GM12878 (cell line): ENCODE measurements around the gene INHBB. TPM values are rescaled to one million over a fixed set of nuclear protein-coding genes. Genes with fewer than 3 reads are reported as not detected.

Experiments used
- ATAC-seq: fragments of 200-7000 bp; cut with Tn5 transposase; 3 replicates; pipeline ENCODE4 v1.9.1; 2020; ENCODE audit warnings: mild to moderate bottlenecking, moderate library complexity
- BruUV-seq: library from RNA; stranded (reverse); fragments of 400-500 nt; replicated peaks from 2 replicates; lab custom pipeline; 2021; lab: Mats Ljungman, UMichigan
- CTCF ChIA-PET: fragments of 300-600 bp; sonication (Branson Sonifier 250); formaldehyde crosslinking; extraction: SDS; loops from one replicate; lab custom pipeline; 2021; ENCODE audit warnings: inconsistent platforms; lab: Yijun Ruan, JAX
- POLR2A ChIA-PET: fragments of 350-600 bp; formaldehyde crosslinking; extraction: SDS; loops from one replicate; lab custom pipeline; 2021; ENCODE audit warnings: inconsistent platforms; lab: Charles Lee
- RAD21 ChIA-PET: fragments of 300-600 bp; sonication (Branson Sonifier 250); formaldehyde crosslinking; loops from one replicate; lab custom pipeline; 2023; ENCODE audit warnings: antibody characterized with exemption; ENCODE audit not compliant: unreplicated experiment; lab: Charles Lee
- SMC1A ChIA-PET: fragments of 300-600 bp; sonication (Branson Sonifier 250); formaldehyde crosslinking; loops from one replicate; lab custom pipeline; 2023; ENCODE audit not compliant: unreplicated experiment, uncharacterized antibody; lab: Charles Lee
- DNase-seq: peaks from one replicate; pipeline ENCODE4 v3.0.0-alpha.2; 2011; ENCODE audit warnings: low read depth, low spot score
- FAIRE-seq: peaks from 3 replicates; lab custom pipeline; 2011; peaks lifted over from hg19 to GRCh38; lab: Jason Lieb, UNC
- H2AFZ ChIP-seq: 2 replicates; pipeline ENCODE4 v1.6.0; 2011; ENCODE audit warnings: low read depth, low read length, control low read depth; ENCODE audit not compliant: control insufficient read depth
- H3K27ac ChIP-seq: 2 replicates; pipeline ENCODE4 v1.5.1; 2011; ENCODE audit warnings: control low read depth; ENCODE audit not compliant: control insufficient read depth, insufficient read depth
- H3K27me3 ChIP-seq, 2 experiments: replicated peaks in 1 of 2; 2 replicates each; pipeline versions ENCODE4 v1.6.0 to v1.6.1; 2011; ENCODE audit warnings: low read length in 1 of 2; ENCODE audit not compliant: control insufficient read depth in 2 of 2, insufficient read depth in 2 of 2
- H3K36me3 ChIP-seq, 2 experiments: 2 replicates each; pipeline ENCODE4 v1.5.1; 2011; ENCODE audit warnings: low read length in 1 of 2; ENCODE audit not compliant: control insufficient read depth in 2 of 2, insufficient read depth in 2 of 2
- H3K4me1 ChIP-seq: 2 replicates; pipeline ENCODE4 v1.6.1; 2011; ENCODE audit warnings: mild to moderate bottlenecking, low read length, moderate library complexity, mixed read lengths; ENCODE audit not compliant: control insufficient read depth, insufficient read depth
- H3K4me2 ChIP-seq: 2 replicates; pipeline ENCODE4 v1.6.0; 2011; ENCODE audit warnings: control low read depth; ENCODE audit not compliant: control insufficient read depth, insufficient read depth
- H3K4me3 ChIP-seq: fragments of 200-600 bp; sonication (generic); 2 replicates; pipeline ENCODE4 v1.5.1; 2016
- H3K79me2 ChIP-seq: 2 replicates; pipeline ENCODE4 v1.6.0; 2011; ENCODE audit warnings: low read length; ENCODE audit not compliant: control insufficient read depth, insufficient read depth
- H3K9ac ChIP-seq: 2 replicates; pipeline ENCODE4 v1.8.0; 2011; ENCODE audit warnings: low read length, control low read depth, mixed read lengths; ENCODE audit not compliant: control insufficient read depth, insufficient read depth
- H3K9me3 ChIP-seq: replicated peaks from 3 replicates; pipeline ENCODE4 v1.5.1; 2011; ENCODE audit warnings: mild to moderate bottlenecking, low read length; ENCODE audit not compliant: control insufficient read depth, insufficient read depth
- H4K20me1 ChIP-seq: 2 replicates; pipeline ENCODE4 v1.6.0; 2011; ENCODE audit not compliant: control insufficient read depth, insufficient read depth
- ASH2L ChIP-seq: fragments of 300-600, 200-600 bp; sonication (generic); IDR thresholded peaks from 2 replicates; pipeline ENCODE4 v1.6.1; 2017; ENCODE audit warnings: low read depth, mild to moderate bottlenecking, borderline replicate concordance
- ATF7 ChIP-seq: fragments of 450-650 bp; IDR thresholded peaks from 2 replicates; pipeline ENCODE4 v1.6.1; 2016; ENCODE audit warnings: low read depth, mild to moderate bottlenecking
- BACH1 ChIP-seq: fragments of 450-650 bp; IDR thresholded peaks from 2 replicates; pipeline ENCODE4 v1.6.1; 2017; ENCODE audit warnings: mild to moderate bottlenecking, borderline replicate concordance
- CHD2 ChIP-seq: IDR thresholded peaks from 2 replicates; pipeline ENCODE4 v1.6.1; 2011; ENCODE audit warnings: low read depth, low read length, improper control_type of control experiment, borderline replicate concordance
- SIN3A ChIP-seq: IDR thresholded peaks from 2 replicates; pipeline ENCODE4 v1.6.1; 2012; ENCODE audit warnings: low read depth, low read length, improper control_type of control experiment
- SUPT20H ChIP-seq: IDR thresholded peaks from 2 replicates; pipeline ENCODE4 v1.6.1; 2011; ENCODE audit warnings: low read depth, mild to moderate bottlenecking, low read length, moderate library complexity, borderline replicate concordance; ENCODE audit not compliant: control insufficient read depth
- ZNF274 ChIP-seq: IDR thresholded peaks from one replicate; pipeline ENCODE4 v1.8.0; 2011; ENCODE audit not compliant: insufficient read length, insufficient read depth
- ZZZ3 ChIP-seq: IDR thresholded peaks from 2 replicates; pipeline ENCODE4 v1.6.1; 2011; ENCODE audit warnings: low read depth; ENCODE audit not compliant: control insufficient read depth, insufficient read length
- WGBS: methylation state at CpG from one replicate; pipeline ENCODE4 v1.1.6; 2016; ENCODE audit warnings: low lambda C conversion rate; ENCODE audit not compliant: insufficient replicate concordance, insufficient coverage; ENCODE audit errors: missing lambda C conversion rate; 5-methylcytosine and 5-hydroxymethylcytosine counted together
- in situ Hi-C: fragments of 300-500 bp; cut with MboI; formaldehyde crosslinking; loops from 9 replicates; pipeline ENCODE4 v1.14.3; 2018; ENCODE audit warnings: mixed read lengths
- intact Hi-C: fragments of 100-400 bp; cut with micrococcal nuclease; formaldehyde crosslinking; loops from one replicate; pipeline ENCODE4 v1.14.2; 2022; ENCODE audit not compliant: unreplicated experiment
- polyA plus RNA-seq, 11 experiments: library from polyadenylated mRNA; depleted of rRNA in 4 of 11; unstranded in 6 of 11; stranded (reverse) in 5 of 11; fragments of >200 nt; fragmentation: Nextera tagmentation in 4 of 11; fragmentation: Illumina TruSeq in 1 of 11; extraction: Ambion mirVana in 4 of 11; extraction: Trizol in 1 of 11; gene quantifications; 1 replicate in 1 of 11; 2 replicates in 10 of 11; pipeline versions ENCODE4 v1.2.1 to v1.2.3, GENCODE V29; 2011 to 2016; ENCODE audit warnings: inconsistent platforms in 2 of 11, missing spikeins in 2 of 11, low read depth in 1 of 11
- total RNA-seq, 4 experiments: library from RNA; depleted of rRNA in 3 of 4; stranded (reverse); fragments of >200 nt in 3 of 4; fragmentation: Illumina TruSeq in 1 of 4; extraction: Trizol in 1 of 4; gene quantifications; 2 replicates each; pipeline versions ENCODE4 v1.2.1 to v1.2.3, GENCODE V29; 2013 to 2021
- TF ChIP-seq, protein P1 (sequence below): fragments of 450-650 bp; formaldehyde crosslinking; IDR thresholded peaks from 2 replicates; pipeline ENCODE4 v1.4.0; 2022; ENCODE audit warnings: mild to moderate bottlenecking, moderate library complexity
- TF ChIP-seq, protein P2 (sequence below): fragments of 450-650 bp; IDR thresholded peaks from 2 replicates; pipeline ENCODE4 v1.6.1; 2017; ENCODE audit warnings: low read depth, mild to moderate bottlenecking, moderate library complexity
- TF ChIP-seq, protein P3 (sequence below): IDR thresholded peaks from 2 replicates; pipeline ENCODE4 v1.6.1; 2012; ENCODE audit warnings: low read depth, low read length, improper control_type of control experiment
- TF ChIP-seq, protein P4 (sequence below), 3 experiments: IDR thresholded peaks in 2 of 3; conservative IDR thresholded peaks in 1 of 3; 2 replicates each; pipeline ENCODE4 v1.5.1; 2011; ENCODE audit warnings: low read depth in 3 of 3, low read length in 3 of 3, mild to moderate bottlenecking in 3 of 3, control low read depth in 2 of 3, moderate library complexity in 2 of 3, inconsistent platforms in 1 of 3, mixed read lengths in 1 of 3; ENCODE audit not compliant: control insufficient read depth in 2 of 3, insufficient read depth in 1 of 3; ENCODE audit errors: extremely low read depth in 1 of 3
- TF ChIP-seq, protein P5 (sequence below): fragments of 450-650 bp; IDR thresholded peaks from 2 replicates; pipeline ENCODE4 v1.6.1; 2014; ENCODE audit warnings: mild to moderate bottlenecking

INHBB gene
- total and polyA plus RNA-seq, 10 of the 15 experiments (the other 5 are each of a cell fraction or from before 2014, with no cell fraction given): 0.05 TPM; not detected in 9

DNA sequence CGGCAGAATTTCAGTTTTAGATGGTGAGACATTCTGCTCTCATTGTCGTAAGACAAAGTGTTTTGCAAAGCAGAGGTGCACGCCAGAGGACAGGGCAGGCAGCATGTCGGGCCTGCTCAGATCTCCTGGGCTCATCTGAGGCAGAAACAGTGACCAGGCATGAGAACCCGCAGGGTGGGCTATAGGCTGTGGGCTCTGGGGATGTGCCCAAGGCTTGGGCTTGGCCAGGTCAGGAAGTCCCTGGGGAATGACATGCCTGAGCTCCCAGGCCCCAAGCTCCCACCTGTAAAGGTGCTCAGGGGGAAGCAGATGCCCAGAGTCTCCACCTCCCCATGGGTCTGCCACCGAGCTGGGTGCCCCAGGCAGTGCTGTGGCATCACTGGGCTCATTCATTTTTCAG, 35.3 kb downstream of the INHBB start:
- Histone ChIP-seq H3K27ac (no peak overlapping the region), H3K4me1 (no peaks in the 10 kb centered on the region), H3K79me2 (no peaks in the 10 kb centered on the region), H3K9ac (no peak overlapping the region), H2AFZ (no peak overlapping the region), H3K4me3 (no peak overlapping the region), H4K20me1 (no peaks in the 10 kb centered on the region; the same call in none of the 2 replicates), H3K27me3 (peaks cover 0 to 1% of the 10 kb centered on the region in 2 experiments; a peak in 1 of 4 replicates), H3K36me3 (no peaks in the 10 kb centered on the region), H3K9me3 (no peaks in the 10 kb centered on the region), H3K4me2 (no peak overlapping the region)
- WGBS: 5% methylated on average over 6 of the region's 6 CpGs
- in situ Hi-C loops (no loop called here), intact Hi-C loops (no loop called here)
- ChIA-PET RAD21 (no interaction called here), SMC1A (no interaction called here), CTCF (no interaction called here), POLR2A (no interaction called here)
- no TSS peak for BruUV-seq
- FAIRE-seq (no peak), ATAC-seq (no peak), DNase-seq (no peak)
- TF ChIP-seq, protein P1, sequence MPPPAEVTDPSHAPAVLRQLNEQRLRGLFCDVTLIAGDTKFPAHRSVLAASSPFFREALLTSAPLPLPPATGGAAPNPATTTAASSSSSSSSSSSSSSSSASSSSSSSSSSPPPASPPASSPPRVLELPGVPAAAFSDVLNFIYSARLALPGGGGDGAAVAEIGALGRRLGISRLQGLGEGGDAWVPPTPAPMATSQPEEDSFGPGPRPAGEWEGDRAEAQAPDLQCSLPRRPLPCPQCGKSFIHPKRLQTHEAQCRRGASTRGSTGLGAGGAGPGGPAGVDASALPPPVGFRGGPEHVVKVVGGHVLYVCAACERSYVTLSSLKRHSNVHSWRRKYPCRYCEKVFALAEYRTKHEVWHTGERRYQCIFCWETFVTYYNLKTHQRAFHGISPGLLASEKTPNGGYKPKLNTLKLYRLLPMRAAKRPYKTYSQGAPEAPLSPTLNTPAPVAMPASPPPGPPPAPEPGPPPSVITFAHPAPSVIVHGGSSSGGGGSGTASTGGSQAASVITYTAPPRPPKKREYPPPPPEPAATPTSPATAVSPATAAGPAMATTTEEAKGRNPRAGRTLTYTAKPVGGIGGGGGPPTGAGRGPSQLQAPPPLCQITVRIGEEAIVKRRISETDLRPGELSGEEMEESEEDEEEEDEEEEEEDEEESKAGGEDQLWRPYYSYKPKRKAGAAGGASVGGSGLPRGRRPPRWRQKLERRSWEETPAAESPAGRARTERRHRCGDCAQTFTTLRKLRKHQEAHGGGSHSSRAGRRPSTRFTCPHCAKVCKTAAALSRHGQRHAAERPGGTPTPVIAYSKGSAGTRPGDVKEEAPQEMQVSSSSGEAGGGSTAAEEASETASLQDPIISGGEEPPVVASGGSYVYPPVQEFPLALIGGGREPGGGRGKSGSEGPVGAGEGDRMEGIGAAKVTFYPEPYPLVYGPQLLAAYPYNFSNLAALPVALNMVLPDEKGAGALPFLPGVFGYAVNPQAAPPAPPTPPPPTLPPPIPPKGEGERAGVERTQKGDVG: no peak
- TF ChIP-seq, protein P2, sequence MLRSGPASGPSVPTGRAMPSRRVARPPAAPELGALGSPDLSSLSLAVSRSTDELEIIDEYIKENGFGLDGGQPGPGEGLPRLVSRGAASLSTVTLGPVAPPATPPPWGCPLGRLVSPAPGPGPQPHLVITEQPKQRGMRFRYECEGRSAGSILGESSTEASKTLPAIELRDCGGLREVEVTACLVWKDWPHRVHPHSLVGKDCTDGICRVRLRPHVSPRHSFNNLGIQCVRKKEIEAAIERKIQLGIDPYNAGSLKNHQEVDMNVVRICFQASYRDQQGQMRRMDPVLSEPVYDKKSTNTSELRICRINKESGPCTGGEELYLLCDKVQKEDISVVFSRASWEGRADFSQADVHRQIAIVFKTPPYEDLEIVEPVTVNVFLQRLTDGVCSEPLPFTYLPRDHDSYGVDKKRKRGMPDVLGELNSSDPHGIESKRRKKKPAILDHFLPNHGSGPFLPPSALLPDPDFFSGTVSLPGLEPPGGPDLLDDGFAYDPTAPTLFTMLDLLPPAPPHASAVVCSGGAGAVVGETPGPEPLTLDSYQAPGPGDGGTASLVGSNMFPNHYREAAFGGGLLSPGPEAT: no peak
- no peak for TF ChIP-seq ATF7
- TF ChIP-seq CHD2: no peak
- no peak for TF ChIP-seq ZZZ3
- TF ChIP-seq, protein P3, sequence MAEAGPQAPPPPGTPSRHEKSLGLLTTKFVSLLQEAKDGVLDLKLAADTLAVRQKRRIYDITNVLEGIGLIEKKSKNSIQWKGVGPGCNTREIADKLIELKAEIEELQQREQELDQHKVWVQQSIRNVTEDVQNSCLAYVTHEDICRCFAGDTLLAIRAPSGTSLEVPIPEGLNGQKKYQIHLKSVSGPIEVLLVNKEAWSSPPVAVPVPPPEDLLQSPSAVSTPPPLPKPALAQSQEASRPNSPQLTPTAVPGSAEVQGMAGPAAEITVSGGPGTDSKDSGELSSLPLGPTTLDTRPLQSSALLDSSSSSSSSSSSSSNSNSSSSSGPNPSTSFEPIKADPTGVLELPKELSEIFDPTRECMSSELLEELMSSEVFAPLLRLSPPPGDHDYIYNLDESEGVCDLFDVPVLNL: no peak
- TF ChIP-seq ZNF274: no peak
- TF ChIP-seq SUPT20H: no peak
- TF ChIP-seq SIN3A: no peak
- TF ChIP-seq, protein P4, sequence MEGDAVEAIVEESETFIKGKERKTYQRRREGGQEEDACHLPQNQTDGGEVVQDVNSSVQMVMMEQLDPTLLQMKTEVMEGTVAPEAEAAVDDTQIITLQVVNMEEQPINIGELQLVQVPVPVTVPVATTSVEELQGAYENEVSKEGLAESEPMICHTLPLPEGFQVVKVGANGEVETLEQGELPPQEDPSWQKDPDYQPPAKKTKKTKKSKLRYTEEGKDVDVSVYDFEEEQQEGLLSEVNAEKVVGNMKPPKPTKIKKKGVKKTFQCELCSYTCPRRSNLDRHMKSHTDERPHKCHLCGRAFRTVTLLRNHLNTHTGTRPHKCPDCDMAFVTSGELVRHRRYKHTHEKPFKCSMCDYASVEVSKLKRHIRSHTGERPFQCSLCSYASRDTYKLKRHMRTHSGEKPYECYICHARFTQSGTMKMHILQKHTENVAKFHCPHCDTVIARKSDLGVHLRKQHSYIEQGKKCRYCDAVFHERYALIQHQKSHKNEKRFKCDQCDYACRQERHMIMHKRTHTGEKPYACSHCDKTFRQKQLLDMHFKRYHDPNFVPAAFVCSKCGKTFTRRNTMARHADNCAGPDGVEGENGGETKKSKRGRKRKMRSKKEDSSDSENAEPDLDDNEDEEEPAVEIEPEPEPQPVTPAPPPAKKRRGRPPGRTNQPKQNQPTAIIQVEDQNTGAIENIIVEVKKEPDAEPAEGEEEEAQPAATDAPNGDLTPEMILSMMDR (IDR thresholded peaks at IDR 0.05 in 2 of 3, conservative IDR thresholded peaks at IDR 0.05 in 1 of 3; ENCODE audit: control insufficient read depth in 2 of 3, extremely low read depth in 1 of 3, insufficient read depth in 1 of 3, low read depth in 3 of 3, low read length in 3 of 3): no peak
- no peak for TF ChIP-seq ASH2L
- TF ChIP-seq, protein P5, sequence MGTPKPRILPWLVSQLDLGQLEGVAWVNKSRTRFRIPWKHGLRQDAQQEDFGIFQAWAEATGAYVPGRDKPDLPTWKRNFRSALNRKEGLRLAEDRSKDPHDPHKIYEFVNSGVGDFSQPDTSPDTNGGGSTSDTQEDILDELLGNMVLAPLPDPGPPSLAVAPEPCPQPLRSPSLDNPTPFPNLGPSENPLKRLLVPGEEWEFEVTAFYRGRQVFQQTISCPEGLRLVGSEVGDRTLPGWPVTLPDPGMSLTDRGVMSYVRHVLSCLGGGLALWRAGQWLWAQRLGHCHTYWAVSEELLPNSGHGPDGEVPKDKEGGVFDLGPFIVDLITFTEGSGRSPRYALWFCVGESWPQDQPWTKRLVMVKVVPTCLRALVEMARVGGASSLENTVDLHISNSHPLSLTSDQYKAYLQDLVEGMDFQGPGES: no peak
- TF ChIP-seq BACH1: no peak
